B cell (primary cell): Measurements from ENCODE around the gene ATP8B3. TPM values are rescaled to one million over a fixed set of nuclear protein-coding genes. Genes with fewer than 3 reads are reported as not detected.

Experiments used
- ATAC-seq: fragments of 200-7000 bp; cut with Tn5 transposase; one replicate; pipeline ENCODE4 v1.10.0; 2021; ENCODE audit warnings: low read depth, mild to moderate bottlenecking, moderate number of reproducible peaks, moderate library complexity
- CTCF ChIA-PET: fragments of 350-600 bp; sonication (Branson Sonifier 250); formaldehyde crosslinking; loops from one replicate; lab custom pipeline; 2021; ENCODE audit warnings: antibody characterized with exemption, inconsistent platforms; lab: Charles Lee
- POLR2A ChIA-PET: fragments of 350-600 bp; sonication (Branson Sonifier 250); formaldehyde crosslinking; loops from one replicate; lab custom pipeline; 2021; ENCODE audit warnings: antibody characterized with exemption; lab: Charles Lee
- DNase-seq: peaks from one replicate; pipeline ENCODE4 v3.0.0; 2013
- H2AFZ ChIP-seq: 2 replicates; pipeline ENCODE4 v1.6.1; 2012; ENCODE audit warnings: mild to moderate bottlenecking, low read depth, low read length; ENCODE audit not compliant: insufficient read depth, poor library complexity, severe bottlenecking
- H3K27ac ChIP-seq, 2 donors: 1 replicate in 1 of 2; 2 replicates in 1 of 2; pipeline ENCODE4 v1.5.1; 2012 to 2013; ENCODE audit warnings: low read length in 2 of 2, mild to moderate bottlenecking in 2 of 2, moderate library complexity in 1 of 2
- H3K27me3 ChIP-seq, 4 experiments: fragments of 200-600 bp in 1 of 4; sonication (generic) in 1 of 4; replicated peaks in 1 of 4; 1 replicate in 2 of 4; 2 replicates in 2 of 4; pipeline versions ENCODE4 v1.6.1 to v1.7.0; 2013 to 2016; ENCODE audit warnings: low read length in 3 of 4, mild to moderate bottlenecking in 2 of 4, mixed read lengths in 1 of 4, moderate library complexity in 1 of 4; ENCODE audit not compliant: insufficient read depth in 4 of 4, control insufficient read depth in 3 of 4; ENCODE audit errors: control extremely low read depth in 1 of 4
- H3K36me3 ChIP-seq, 2 experiments: replicated peaks in 1 of 2; 1 replicate in 1 of 2; 2 replicates in 1 of 2; pipeline versions ENCODE4 v1.6.1 to v1.7.1; 2013; ENCODE audit warnings: low read length in 1 of 2; ENCODE audit not compliant: insufficient read depth in 2 of 2, control insufficient read depth in 1 of 2; ENCODE audit errors: control extremely low read depth in 1 of 2, extremely low read depth in 1 of 2
- H3K4me1 ChIP-seq, 2 donors: fragments of 200-600 bp in 1 of 2; sonication (generic) in 1 of 2; 1 replicate in 1 of 2; 2 replicates in 1 of 2; pipeline versions ENCODE4 v1.5.1 to v1.6.1; 2013 to 2017; ENCODE audit warnings: low read length in 2 of 2; ENCODE audit not compliant: control insufficient read depth in 2 of 2, insufficient read depth in 2 of 2
- H3K4me2 ChIP-seq: replicated peaks from 2 replicates; pipeline ENCODE3; 2012; ENCODE audit warnings: mild to moderate bottlenecking, low read depth, low read length; ENCODE audit not compliant: poor library complexity, severe bottlenecking
- H3K4me3 ChIP-seq, 5 experiments: fragments of 200-600 bp in 1 of 5; sonication (generic) in 1 of 5; 1 replicate in 3 of 5; 2 replicates in 2 of 5; pipeline versions ENCODE4 v1.5.1 to v1.7.0; 2011 to 2016; ENCODE audit warnings: low read length in 4 of 5, mild to moderate bottlenecking in 4 of 5, low read depth in 2 of 5, control low read depth in 1 of 5, moderate library complexity in 1 of 5; ENCODE audit not compliant: insufficient read depth in 1 of 5; ENCODE audit errors: control extremely low read depth in 1 of 5, extremely low read depth in 1 of 5
- H3K79me2 ChIP-seq: fragments of 200-600 bp; sonication (generic); one replicate; pipeline ENCODE4 v1.6.0; 2016; ENCODE audit warnings: low read length; ENCODE audit not compliant: control insufficient read depth, insufficient read depth
- H3K9ac ChIP-seq: fragments of 200-600 bp; sonication (generic); 2 replicates; pipeline ENCODE4 v1.6.1; 2017; ENCODE audit warnings: mild to moderate bottlenecking, low read length, moderate library complexity
- H3K9me3 ChIP-seq, 3 donors: one replicate each; pipeline versions ENCODE4 v1.6.1 to v1.7.1; 2013; ENCODE audit warnings: low read length in 2 of 3; ENCODE audit not compliant: control insufficient read depth in 2 of 3, insufficient read depth in 1 of 3; ENCODE audit errors: control extremely low read depth in 1 of 3
- H4K20me1 ChIP-seq: 2 replicates; pipeline ENCODE4 v1.6.0; 2012; ENCODE audit warnings: mild to moderate bottlenecking, low read length; ENCODE audit not compliant: insufficient read depth, control insufficient read depth, poor library complexity, severe bottlenecking
- H3K27ac Mint-ChIP-seq: one replicate; pipeline ENCODE4 v1.8.0; 2021; ENCODE audit warnings: mixed read lengths
- H3K27me3 Mint-ChIP-seq: one replicate; pipeline ENCODE4 v1.8.0; 2021; ENCODE audit warnings: mixed read lengths
- H3K4me1 Mint-ChIP-seq: one replicate; pipeline ENCODE4 v1.8.0; 2021; ENCODE audit warnings: mixed read lengths
- H3K4me3 Mint-ChIP-seq: one replicate; pipeline ENCODE4 v1.8.0; 2021; ENCODE audit warnings: mixed read lengths
- H3K9me3 Mint-ChIP-seq: one replicate; pipeline ENCODE4 v1.8.0; 2022; ENCODE audit warnings: mixed read lengths; ENCODE audit not compliant: insufficient read depth
- EZH2 ChIP-seq: IDR thresholded peaks from 2 replicates; pipeline ENCODE4 v1.6.1; 2012; ENCODE audit warnings: borderline replicate concordance, low read depth, mild to moderate bottlenecking, moderate library complexity, low read length; ENCODE audit not compliant: insufficient read depth, poor library complexity, severe bottlenecking
- WGBS: methylation state at CpG from one replicate; pipeline ENCODE4 v1.1.5; 2013; ENCODE audit warnings: missing lambda C conversion rate; ENCODE audit not compliant: insufficient coverage; 5-methylcytosine and 5-hydroxymethylcytosine counted together
- intact Hi-C: fragments of 100-400 bp; cut with micrococcal nuclease; formaldehyde crosslinking; loops from one replicate; pipeline ENCODE4 v1.10.0; 2022
- polyA plus RNA-seq: library from polyadenylated mRNA; depleted of rRNA; stranded (reverse); fragments of >200 nt; gene quantifications from 2 replicates; pipeline ENCODE4 v1.2.3, GENCODE V29; 2012
- total RNA-seq, 2 donors: library from RNA; stranded (reverse); fragments of 120-200 nt in 1 of 2; gene quantifications; 1 replicate in 1 of 2; 2 replicates in 1 of 2; pipeline versions ENCODE4 v1.2.3 to v1.2.4, GENCODE V29; 2013 to 2022
- TF ChIP-seq, protein P1 (sequence below): fragments of 200-600 bp; IDR thresholded peaks from one replicate; pipeline ENCODE4 v1.8.0; 2022; ENCODE audit warnings: antibody characterized with exemption, mild to moderate bottlenecking

Gene ATP8B3
- total and polyA plus RNA-seq, 2 donors (not counting 1 experiment from before 2014, with no cell fraction given), result 0.89 to 5.1 TPM

- H3K27ac Mint-ChIP-seq, result no peak overlapping the region
- intact Hi-C loops, result no loop called here
- no peaks in the 10 kb centered on the region for H3K27me3 ChIP-seq
Measured at GRCh38 chr19:1806184-1807029, 5.7 kb downstream of the ATP8B3 start.

More at GRCh38 chr19:1806184-1807029, 5.7 kb downstream of the ATP8B3 start:
- Histone ChIP-seq H3K9ac (no peak overlapping the region), H3K9me3 (no peaks in the 10 kb centered on the region), H3K4me2 (no peak overlapping the region), H3K36me3 (no peaks in the 10 kb centered on the region), H2AFZ (no peak overlapping the region), H3K79me2 (no peaks in the 10 kb centered on the region), H3K4me3 (no peak overlapping the region), H4K20me1 (no peaks in the 10 kb centered on the region), H3K27ac (no peak overlapping the region), H3K4me1 (peaks cover 0 to under 1% of the 10 kb centered on the region in 2 donors)
- TF ChIP-seq EZH2, result no peak
- TF ChIP-seq, protein P1, sequence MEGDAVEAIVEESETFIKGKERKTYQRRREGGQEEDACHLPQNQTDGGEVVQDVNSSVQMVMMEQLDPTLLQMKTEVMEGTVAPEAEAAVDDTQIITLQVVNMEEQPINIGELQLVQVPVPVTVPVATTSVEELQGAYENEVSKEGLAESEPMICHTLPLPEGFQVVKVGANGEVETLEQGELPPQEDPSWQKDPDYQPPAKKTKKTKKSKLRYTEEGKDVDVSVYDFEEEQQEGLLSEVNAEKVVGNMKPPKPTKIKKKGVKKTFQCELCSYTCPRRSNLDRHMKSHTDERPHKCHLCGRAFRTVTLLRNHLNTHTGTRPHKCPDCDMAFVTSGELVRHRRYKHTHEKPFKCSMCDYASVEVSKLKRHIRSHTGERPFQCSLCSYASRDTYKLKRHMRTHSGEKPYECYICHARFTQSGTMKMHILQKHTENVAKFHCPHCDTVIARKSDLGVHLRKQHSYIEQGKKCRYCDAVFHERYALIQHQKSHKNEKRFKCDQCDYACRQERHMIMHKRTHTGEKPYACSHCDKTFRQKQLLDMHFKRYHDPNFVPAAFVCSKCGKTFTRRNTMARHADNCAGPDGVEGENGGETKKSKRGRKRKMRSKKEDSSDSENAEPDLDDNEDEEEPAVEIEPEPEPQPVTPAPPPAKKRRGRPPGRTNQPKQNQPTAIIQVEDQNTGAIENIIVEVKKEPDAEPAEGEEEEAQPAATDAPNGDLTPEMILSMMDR, result no peak
- ATAC-seq (no peak), DNase-seq (no peak)
- ChIA-PET CTCF (no interaction called here), POLR2A (no interaction called here)
- H3K4me3 Mint-ChIP-seq, result no peak overlapping the region
- H3K4me1 Mint-ChIP-seq, result peaks cover under 1% of the 10 kb centered on the region
- H3K27me3 Mint-ChIP-seq, result no peaks in the 10 kb centered on the region
- 95% methylated on average over 43 of the region's 45 CpGs for WGBS
- H3K9me3 Mint-ChIP-seq, result no peaks in the 10 kb centered on the region
